Cardiac muscle cell (in vitro differentiated cells and primary cell): ENCODE results near the gene FAM110D. TPM values are rescaled to one million over a fixed set of nuclear protein-coding genes. Genes with fewer than 3 reads are reported as not detected.

Experiments used
- DNase-seq, 2 donors: peaks; one replicate each; pipeline versions ENCODE4 v3.0.0 to v3.0.0-alpha.2; 2010 to 2017; ENCODE audit warnings: low read depth in 1 of 2, low spot score in 1 of 2
- H3K27ac ChIP-seq: fragments of 200-600 bp; sonication (generic); 2 replicates; pipeline ENCODE4 v1.5.1; 2016
- H3K27me3 ChIP-seq: fragments of 200-600 bp; sonication (generic); 2 replicates; pipeline ENCODE4 v1.6.0; 2016; ENCODE audit warnings: control low read depth
- H3K36me3 ChIP-seq: fragments of 200-600 bp; sonication (generic); 2 replicates; pipeline ENCODE4 v1.5.1; 2016; ENCODE audit warnings: control low read depth
- H3K4me1 ChIP-seq: fragments of 200-600 bp; sonication (generic); 2 replicates; pipeline ENCODE4 v1.8.1; 2017; ENCODE audit warnings: low read depth, mild to moderate bottlenecking, mixed run types
- H3K4me3 ChIP-seq: fragments of 200-600 bp; sonication (generic); 2 replicates; pipeline ENCODE4 v1.5.1; 2016; ENCODE audit warnings: mild to moderate bottlenecking
- H3K9me3 ChIP-seq: fragments of 200-600 bp; sonication (generic); 2 replicates; pipeline ENCODE4 v1.5.1; 2017; ENCODE audit warnings: low read depth, mild to moderate bottlenecking, control low read depth
- polyA plus RNA-seq: library from polyadenylated mRNA; unstranded; fragments of >200 nt; fragmentation: Nextera tagmentation; extraction: Ambion mirVana; gene quantifications from 2 replicates; pipeline ENCODE4 v1.2.1, GENCODE V29; 2016
- total RNA-seq: library from RNA; depleted of rRNA; stranded (reverse); fragments of >200 nt; gene quantifications from 2 replicates; pipeline ENCODE4 v1.2.3, GENCODE V29; 2016
- TF ChIP-seq, protein P1 (sequence below): IDR thresholded peaks from 2 replicates; pipeline ENCODE4 v1.5.1; 2012; ENCODE audit warnings: low read depth, mild to moderate bottlenecking, low read length

FAM110D gene
- total and polyA plus RNA-seq, 2 experiments from 2014 or later, result 4.7 to 10.9 TPM

DNA sequence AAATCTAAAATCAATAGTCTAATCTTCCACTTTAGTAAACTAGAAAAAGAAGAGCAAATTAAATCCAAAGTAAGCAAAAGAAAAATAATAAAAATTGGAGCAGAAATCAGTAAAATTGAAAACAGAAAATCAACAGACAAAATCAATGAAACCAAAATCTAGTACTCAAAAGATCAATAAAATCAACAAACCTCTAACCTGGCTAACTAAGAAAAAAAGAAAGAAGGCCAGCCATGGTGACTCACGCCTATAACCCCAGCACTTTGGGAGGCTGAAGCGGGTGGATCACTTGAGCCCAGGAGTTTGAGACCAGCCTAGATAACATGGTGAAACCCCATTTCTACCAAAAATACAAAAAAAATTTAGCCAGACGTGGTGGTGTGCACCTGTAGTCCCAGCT lies 24.4 kb upstream of the FAM110D start:
- DNase-seq, result no peak
- TF ChIP-seq, protein P1, sequence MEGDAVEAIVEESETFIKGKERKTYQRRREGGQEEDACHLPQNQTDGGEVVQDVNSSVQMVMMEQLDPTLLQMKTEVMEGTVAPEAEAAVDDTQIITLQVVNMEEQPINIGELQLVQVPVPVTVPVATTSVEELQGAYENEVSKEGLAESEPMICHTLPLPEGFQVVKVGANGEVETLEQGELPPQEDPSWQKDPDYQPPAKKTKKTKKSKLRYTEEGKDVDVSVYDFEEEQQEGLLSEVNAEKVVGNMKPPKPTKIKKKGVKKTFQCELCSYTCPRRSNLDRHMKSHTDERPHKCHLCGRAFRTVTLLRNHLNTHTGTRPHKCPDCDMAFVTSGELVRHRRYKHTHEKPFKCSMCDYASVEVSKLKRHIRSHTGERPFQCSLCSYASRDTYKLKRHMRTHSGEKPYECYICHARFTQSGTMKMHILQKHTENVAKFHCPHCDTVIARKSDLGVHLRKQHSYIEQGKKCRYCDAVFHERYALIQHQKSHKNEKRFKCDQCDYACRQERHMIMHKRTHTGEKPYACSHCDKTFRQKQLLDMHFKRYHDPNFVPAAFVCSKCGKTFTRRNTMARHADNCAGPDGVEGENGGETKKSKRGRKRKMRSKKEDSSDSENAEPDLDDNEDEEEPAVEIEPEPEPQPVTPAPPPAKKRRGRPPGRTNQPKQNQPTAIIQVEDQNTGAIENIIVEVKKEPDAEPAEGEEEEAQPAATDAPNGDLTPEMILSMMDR, result no peak
- no peaks in the 10 kb centered on the region for H3K27me3 ChIP-seq

DNA sequence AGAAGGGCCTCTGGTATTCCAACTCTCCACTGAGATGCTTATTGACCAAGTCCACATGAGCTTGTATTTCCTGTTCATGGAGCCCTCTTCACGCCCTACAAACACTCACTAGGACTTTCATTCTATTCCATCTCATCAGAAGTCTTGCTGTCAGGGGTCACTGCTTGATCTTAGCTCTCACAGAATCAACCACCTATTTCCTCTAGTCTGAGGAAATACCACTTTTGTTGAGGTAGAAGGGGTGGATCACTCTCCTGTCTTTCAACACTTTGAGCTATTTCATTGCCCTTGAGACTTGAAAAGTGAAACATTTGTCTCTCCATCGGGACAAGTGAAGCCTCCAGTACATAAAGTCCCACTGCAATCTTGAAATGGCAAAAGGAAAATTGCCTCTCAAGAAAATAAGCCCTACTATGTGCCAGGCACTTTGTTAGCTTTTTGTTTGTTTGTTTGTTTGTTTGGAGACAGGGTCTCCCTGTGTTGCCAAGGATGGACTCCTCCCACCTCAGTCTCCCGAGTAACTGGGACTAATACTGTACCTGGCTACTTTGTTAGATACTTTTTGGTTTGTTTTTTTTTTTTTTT lies 19.8 kb upstream of the FAM110D start:
- no peaks in the 10 kb centered on the region for H3K4me1 ChIP-seq
- no peak overlapping the region for H3K4me3 ChIP-seq
- no peaks in the 10 kb centered on the region for H3K36me3 ChIP-seq
- no peak overlapping the region for H3K27ac ChIP-seq
- H3K9me3 ChIP-seq, result no peaks in the 10 kb centered on the region
- H3K27me3 ChIP-seq, result no peaks in the 10 kb centered on the region
- no peak for DNase-seq
- TF ChIP-seq, protein P1, result no peak

More for the DNA sequence above, 24.4 kb upstream of the FAM110D start:
- no peaks in the 10 kb centered on the region for H3K4me1 ChIP-seq
- no peaks in the 10 kb centered on the region for H3K36me3 ChIP-seq
- H3K4me3 ChIP-seq, result no peak overlapping the region
- H3K27ac ChIP-seq, result no peak overlapping the region
- H3K9me3 ChIP-seq, result no peaks in the 10 kb centered on the region

DNA sequence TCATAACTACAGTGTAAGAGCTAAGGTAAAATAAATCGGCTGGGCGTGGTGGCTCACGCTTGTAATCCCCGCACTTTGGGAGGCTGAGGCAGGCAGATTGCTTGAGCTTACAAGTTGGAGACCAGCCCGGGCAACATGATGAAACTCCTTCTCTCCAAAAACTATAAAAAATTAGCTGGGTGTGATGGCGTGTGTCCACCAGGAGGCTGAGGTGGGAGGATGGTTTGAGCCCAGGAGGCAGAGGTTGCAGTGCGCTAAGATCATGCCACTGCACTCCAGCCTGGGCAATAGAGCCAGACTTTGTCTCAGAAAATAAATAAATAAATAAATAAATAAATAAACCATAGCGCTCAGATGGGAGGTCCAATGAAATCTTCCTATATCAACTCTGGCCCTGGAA lies 16.7 kb upstream of the FAM110D start:
- Histone ChIP-seq H3K4me1 (no peaks in the 10 kb centered on the region), H3K36me3 (no peaks in the 10 kb centered on the region), H3K27me3 (no peaks in the 10 kb centered on the region), H3K9me3 (no peaks in the 10 kb centered on the region), H3K27ac (no peak overlapping the region), H3K4me3 (no peak overlapping the region)
- DNase-seq, result no peak
- TF ChIP-seq, protein P1, result no peak

DNA sequence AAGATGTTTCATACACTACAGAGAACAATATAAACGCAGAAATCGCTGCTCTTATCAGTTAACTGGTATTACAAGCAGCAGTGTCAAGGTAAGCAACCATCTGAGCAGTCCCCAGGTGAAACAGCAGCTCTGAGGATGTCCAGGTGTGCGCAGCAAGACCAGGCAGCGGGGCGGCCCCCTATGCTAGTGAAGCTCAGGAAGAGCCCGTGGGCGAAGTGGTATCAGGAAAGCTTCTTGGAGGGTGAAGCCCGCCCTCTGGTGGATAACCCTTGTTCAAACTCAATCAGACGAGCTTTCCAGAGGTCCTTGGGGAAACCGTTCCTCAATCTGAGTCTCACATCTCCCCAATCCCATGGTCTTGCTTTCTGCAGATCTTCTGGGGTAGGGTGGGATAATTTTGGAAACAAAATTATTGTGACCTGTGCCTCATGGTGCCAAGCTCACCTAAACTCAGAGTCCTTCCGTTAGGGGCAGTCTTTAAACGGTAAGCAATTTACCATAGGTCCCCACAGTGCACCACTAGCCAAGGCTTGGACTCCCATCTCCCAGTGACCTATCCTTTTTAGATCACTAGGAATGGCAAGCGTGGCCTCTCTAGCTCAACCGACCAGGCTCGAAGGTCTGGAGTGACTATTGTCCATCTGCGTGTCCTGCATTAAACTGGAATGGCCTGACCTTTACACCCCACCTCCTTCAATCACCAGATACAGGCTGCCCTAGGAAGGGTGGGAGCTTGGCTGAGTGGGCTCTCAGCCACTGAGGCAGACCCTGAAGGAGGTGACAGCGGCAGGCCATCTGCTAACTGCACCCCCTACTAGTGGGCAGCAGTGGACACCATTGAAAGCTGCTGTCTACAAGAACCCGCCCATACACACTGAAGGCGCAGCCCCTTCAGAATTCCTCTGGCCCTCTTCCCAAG lies 13.6 kb upstream of the FAM110D start:
- TF ChIP-seq, protein P1, result peak; percentile 72
- H3K36me3 ChIP-seq, result no peaks in the 10 kb centered on the region
- no peaks in the 10 kb centered on the region for H3K27me3 ChIP-seq

DNA sequence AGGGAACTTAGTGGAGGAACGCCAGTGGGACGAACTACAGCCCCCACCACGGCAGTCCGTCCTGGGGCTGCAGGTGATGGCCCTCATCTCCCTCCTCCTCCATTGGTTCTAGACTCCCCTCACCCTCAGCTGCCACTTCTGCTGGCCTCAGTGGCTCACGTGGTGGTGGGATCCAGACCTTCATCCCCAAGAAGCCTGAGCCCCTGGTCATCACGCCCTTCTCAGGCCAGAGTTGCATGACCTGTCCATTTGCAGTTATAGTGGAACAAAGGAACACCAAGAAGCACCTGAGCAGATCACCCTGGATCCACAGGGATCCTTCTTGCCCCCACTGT lies 13.0 kb upstream of the FAM110D start:
- Histone ChIP-seq H3K27me3 (no peaks in the 10 kb centered on the region), H3K9me3 (no peaks in the 10 kb centered on the region), H3K4me1 (no peaks in the 10 kb centered on the region), H3K4me3 (no peak overlapping the region), H3K27ac (no peak overlapping the region), H3K36me3 (no peaks in the 10 kb centered on the region)
- TF ChIP-seq, protein P1, result no peak
- DNase-seq, result no peak

More for the DNA sequence above, 13.6 kb upstream of the FAM110D start:
- Histone ChIP-seq H3K9me3 (no peaks in the 10 kb centered on the region), H3K27ac (no peak overlapping the region), H3K4me1 (no peaks in the 10 kb centered on the region), H3K4me3 (no peak overlapping the region)
- peak; percentile 87 to 93 for DNase-seq
